Stimulated activated CD4-positive, alpha-beta T cell treated with anti-CD3 and anti-CD28 coated beads, Interleukin-1b, Interleukin-23, amount 100 ng/mL, for 4 hours (primary cell): ENCODE data around the gene SH3RF1.

Source experiments
- DNase-seq, 2 donors: peaks; one replicate each; pipeline ENCODE4 v3.0.0-alpha.2; 2020; ENCODE audit warnings: low read depth in 2 of 2

Gene SH3RF1

GRCh38 chr4:169064296-169064695 is 206.5 kb downstream of the SH3RF1 start:
- DNase-seq = no peak

- no peak for DNase-seq
These were observed 207.3 kb downstream of the SH3RF1 start for GRCh38 chr4:169063441-169063840.

- DNase-seq = no peak
These were observed 207.9 kb downstream of the SH3RF1 start for GRCh38 chr4:169062897-169063244.

GRCh38 chr4:169061386-169061785 is 209.4 kb downstream of the SH3RF1 start:
- DNase-seq = no peak

GRCh38 chr4:169060391-169061091 is 210.2 kb downstream of the SH3RF1 start:
- no peak for DNase-seq

GRCh38 chr4:169059306-169060211 is 211.2 kb downstream of the SH3RF1 start:
- no peak for DNase-seq

GRCh38 chr4:169058312-169058711 is 212.4 kb downstream of the SH3RF1 start:
- DNase-seq = no peak

- no peak for DNase-seq
These were observed 215.9 kb downstream of the SH3RF1 start for GRCh38 chr4:169054879-169055278.

- no peak for DNase-seq
These were observed 218.2 kb downstream of the SH3RF1 start for GRCh38 chr4:169052594-169052945.

- no peak for DNase-seq
These were observed 218.8 kb downstream of the SH3RF1 start for GRCh38 chr4:169051761-169052593.

- no peak for DNase-seq
These were observed 219.6 kb downstream of the SH3RF1 start for GRCh38 chr4:169050881-169051760.

- DNase-seq = no peak
These were observed 220.5 kb downstream of the SH3RF1 start for GRCh38 chr4:169050284-169050683.

- no peak for DNase-seq
These were observed 221.8 kb downstream of the SH3RF1 start for GRCh38 chr4:169048868-169049414.

GRCh38 chr4:169047956-169048355 is 222.8 kb downstream of the SH3RF1 start:
- no peak for DNase-seq

- no peak for DNase-seq
These were observed 224.7 kb downstream of the SH3RF1 start for GRCh38 chr4:169045862-169046584.

GRCh38 chr4:169044714-169045447 is 225.9 kb downstream of the SH3RF1 start:
- DNase-seq = no peak
